ENCODE results near the gene OR2T8. TPM values are rescaled to one million over a fixed set of nuclear protein-coding genes. Genes with fewer than 3 reads are reported as not detected.

The OR2T8 gene
- polyA plus RNA-seq, 4 donors: not detected

GRCh38 chr1:247953408-247953807, 33.4 kb downstream of the OR2T8 start:
- no peak for DNase-seq (ENCODE audit: low read depth in 4 of 4, low spot score in 3 of 4)

GRCh38 chr1:247961791-247962190, 41.7 kb downstream of the OR2T8 start:
- DNase-seq (ENCODE audit: low read depth in 4 of 4, low spot score in 3 of 4): no peak

- no peak for DNase-seq (ENCODE audit: low read depth in 4 of 4, low spot score in 3 of 4)
Observed at GRCh38 chr1:247962911-247963588, 43.0 kb downstream of the OR2T8 start.

- no peak for DNase-seq (ENCODE audit: low read depth in 4 of 4, low spot score in 3 of 4)
Observed at GRCh38 chr1:247964933-247965332, 44.9 kb downstream of the OR2T8 start, which contains the start of gene OR2AK2. OR2AK2 (plus strand) TSS chr1:247965233; CDS start chr1:247965377, 144 bp downstream.

- no peak for DNase-seq (ENCODE audit: low read depth in 4 of 4, low spot score in 3 of 4)
Observed at GRCh38 chr1:247966532-247967204, 46.6 kb downstream of the OR2T8 start.

Other genes with a start within 250 kb of the OR2T8 start
- gene OR13G1, start 240.5 kb upstream of the OR2T8 start, polyA plus RNA-seq (ENCODE audit: insufficient read length in 4 of 4): not detected
- gene OR6F1, start 203.6 kb upstream of the OR2T8 start, polyA plus RNA-seq (ENCODE audit: insufficient read length in 4 of 4): not detected
- not detected for gene OR14K1, start 181.6 kb upstream of the OR2T8 start, polyA plus RNA-seq (ENCODE audit: insufficient read length in 4 of 4)
- gene OR14A2, start 172.1 kb upstream of the OR2T8 start, polyA plus RNA-seq (ENCODE audit: insufficient read length in 4 of 4): not detected
- gene OR1C1, start 159.7 kb upstream of the OR2T8 start, polyA plus RNA-seq (ENCODE audit: insufficient read length in 4 of 4): not detected
- gene OR14A16, start 96.1 kb upstream of the OR2T8 start, polyA plus RNA-seq (ENCODE audit: insufficient read length in 4 of 4): not detected
- not detected for gene OR11L1, start 78.4 kb upstream of the OR2T8 start, polyA plus RNA-seq (ENCODE audit: insufficient read length in 4 of 4)
- 1 to 10 TPM; 1.4 to 6.5 (median 1.6) TPM for gene TRIM58, start 63.1 kb upstream of the OR2T8 start, polyA plus RNA-seq (ENCODE audit: insufficient read length in 4 of 4)
- 1 to 10 TPM in 1 of 4 donors, under 1 TPM in 2, not detected in 1; 0.23 to 1.3 (median 0.37) TPM for gene OR2W3, start 24.7 kb upstream of the OR2T8 start, polyA plus RNA-seq (ENCODE audit: insufficient read length in 4 of 4)
- gene OR2AJ1, start 4.6 kb downstream of the OR2T8 start, polyA plus RNA-seq (ENCODE audit: insufficient read length in 4 of 4): not detected
- not detected for gene OR2L8, start 28.6 kb downstream of the OR2T8 start, polyA plus RNA-seq (ENCODE audit: insufficient read length in 4 of 4)
- gene OR2AK2, start 45.0 kb downstream of the OR2T8 start, polyA plus RNA-seq (ENCODE audit: insufficient read length in 4 of 4): not detected
- gene OR2L5, start 93.4 kb downstream of the OR2T8 start, polyA plus RNA-seq (ENCODE audit: insufficient read length in 4 of 4): not detected
- gene OR2L2, start 109.8 kb downstream of the OR2T8 start, polyA plus RNA-seq (ENCODE audit: insufficient read length in 4 of 4): under 1 TPM in 3 of 4 donors, not detected in 1; 0.06 to 0.13 (median 0.08) TPM
- not detected for gene OR2L3, start 126.6 kb downstream of the OR2T8 start, polyA plus RNA-seq (ENCODE audit: insufficient read length in 4 of 4)
- under 1 TPM in 1 of 4 donors, not detected in 3; 0.11 TPM for gene OR2L13, start 174.9 kb downstream of the OR2T8 start, polyA plus RNA-seq (ENCODE audit: insufficient read length in 4 of 4)
- not detected for gene OR2M5, start 224.9 kb downstream of the OR2T8 start, polyA plus RNA-seq (ENCODE audit: insufficient read length in 4 of 4)